B cell (primary cell): ENCODE results near the gene ETFDH. TPM values are rescaled to one million over a fixed set of nuclear protein-coding genes. Genes with fewer than 3 reads are reported as not detected.

Source experiments
- ATAC-seq: fragments of 200-7000 bp; cut with Tn5 transposase; one replicate; pipeline ENCODE4 v1.10.0; 2021; ENCODE audit warnings: low read depth, mild to moderate bottlenecking, moderate number of reproducible peaks, moderate library complexity
- CTCF ChIA-PET: fragments of 350-600 bp; sonication (Branson Sonifier 250); formaldehyde crosslinking; loops from one replicate; lab custom pipeline; 2021; ENCODE audit warnings: antibody characterized with exemption, inconsistent platforms; lab: Charles Lee
- POLR2A ChIA-PET: fragments of 350-600 bp; sonication (Branson Sonifier 250); formaldehyde crosslinking; loops from one replicate; lab custom pipeline; 2021; ENCODE audit warnings: antibody characterized with exemption; lab: Charles Lee
- DNase-seq: peaks from one replicate; pipeline ENCODE4 v3.0.0; 2013
- H2AFZ ChIP-seq: 2 replicates; pipeline ENCODE4 v1.6.1; 2012; ENCODE audit warnings: mild to moderate bottlenecking, low read depth, low read length; ENCODE audit not compliant: insufficient read depth, poor library complexity, severe bottlenecking
- H3K27ac ChIP-seq, 2 donors: 1 replicate in 1 of 2; 2 replicates in 1 of 2; pipeline ENCODE4 v1.5.1; 2012 to 2013; ENCODE audit warnings: low read length in 2 of 2, mild to moderate bottlenecking in 2 of 2, moderate library complexity in 1 of 2
- H3K27me3 ChIP-seq, 4 experiments: fragments of 200-600 bp in 1 of 4; sonication (generic) in 1 of 4; replicated peaks in 1 of 4; 1 replicate in 2 of 4; 2 replicates in 2 of 4; pipeline versions ENCODE4 v1.6.1 to v1.7.0; 2013 to 2016; ENCODE audit warnings: low read length in 3 of 4, mild to moderate bottlenecking in 2 of 4, mixed read lengths in 1 of 4, moderate library complexity in 1 of 4; ENCODE audit not compliant: insufficient read depth in 4 of 4, control insufficient read depth in 3 of 4; ENCODE audit errors: control extremely low read depth in 1 of 4
- H3K36me3 ChIP-seq, 2 experiments: replicated peaks in 1 of 2; 1 replicate in 1 of 2; 2 replicates in 1 of 2; pipeline versions ENCODE4 v1.6.1 to v1.7.1; 2013; ENCODE audit warnings: low read length in 1 of 2; ENCODE audit not compliant: insufficient read depth in 2 of 2, control insufficient read depth in 1 of 2; ENCODE audit errors: control extremely low read depth in 1 of 2, extremely low read depth in 1 of 2
- H3K4me1 ChIP-seq, 2 donors: fragments of 200-600 bp in 1 of 2; sonication (generic) in 1 of 2; 1 replicate in 1 of 2; 2 replicates in 1 of 2; pipeline versions ENCODE4 v1.5.1 to v1.6.1; 2013 to 2017; ENCODE audit warnings: low read length in 2 of 2; ENCODE audit not compliant: control insufficient read depth in 2 of 2, insufficient read depth in 2 of 2
- H3K4me2 ChIP-seq: replicated peaks from 2 replicates; pipeline ENCODE3; 2012; ENCODE audit warnings: mild to moderate bottlenecking, low read depth, low read length; ENCODE audit not compliant: poor library complexity, severe bottlenecking
- H3K4me3 ChIP-seq, 5 experiments: fragments of 200-600 bp in 1 of 5; sonication (generic) in 1 of 5; 1 replicate in 3 of 5; 2 replicates in 2 of 5; pipeline versions ENCODE4 v1.5.1 to v1.7.0; 2011 to 2016; ENCODE audit warnings: low read length in 4 of 5, mild to moderate bottlenecking in 4 of 5, low read depth in 2 of 5, control low read depth in 1 of 5, moderate library complexity in 1 of 5; ENCODE audit not compliant: insufficient read depth in 1 of 5; ENCODE audit errors: control extremely low read depth in 1 of 5, extremely low read depth in 1 of 5
- H3K79me2 ChIP-seq: fragments of 200-600 bp; sonication (generic); one replicate; pipeline ENCODE4 v1.6.0; 2016; ENCODE audit warnings: low read length; ENCODE audit not compliant: control insufficient read depth, insufficient read depth
- H3K9ac ChIP-seq: fragments of 200-600 bp; sonication (generic); 2 replicates; pipeline ENCODE4 v1.6.1; 2017; ENCODE audit warnings: mild to moderate bottlenecking, low read length, moderate library complexity
- H3K9me3 ChIP-seq, 3 donors: one replicate each; pipeline versions ENCODE4 v1.6.1 to v1.7.1; 2013; ENCODE audit warnings: low read length in 2 of 3; ENCODE audit not compliant: control insufficient read depth in 2 of 3, insufficient read depth in 1 of 3; ENCODE audit errors: control extremely low read depth in 1 of 3
- H4K20me1 ChIP-seq: 2 replicates; pipeline ENCODE4 v1.6.0; 2012; ENCODE audit warnings: mild to moderate bottlenecking, low read length; ENCODE audit not compliant: insufficient read depth, control insufficient read depth, poor library complexity, severe bottlenecking
- H3K27ac Mint-ChIP-seq: one replicate; pipeline ENCODE4 v1.8.0; 2021; ENCODE audit warnings: mixed read lengths
- H3K27me3 Mint-ChIP-seq: one replicate; pipeline ENCODE4 v1.8.0; 2021; ENCODE audit warnings: mixed read lengths
- H3K4me1 Mint-ChIP-seq: one replicate; pipeline ENCODE4 v1.8.0; 2021; ENCODE audit warnings: mixed read lengths
- H3K4me3 Mint-ChIP-seq: one replicate; pipeline ENCODE4 v1.8.0; 2021; ENCODE audit warnings: mixed read lengths
- H3K9me3 Mint-ChIP-seq: one replicate; pipeline ENCODE4 v1.8.0; 2022; ENCODE audit warnings: mixed read lengths; ENCODE audit not compliant: insufficient read depth
- EZH2 ChIP-seq: IDR thresholded peaks from 2 replicates; pipeline ENCODE4 v1.6.1; 2012; ENCODE audit warnings: borderline replicate concordance, low read depth, mild to moderate bottlenecking, moderate library complexity, low read length; ENCODE audit not compliant: insufficient read depth, poor library complexity, severe bottlenecking
- WGBS: methylation state at CpG from one replicate; pipeline ENCODE4 v1.1.5; 2013; ENCODE audit warnings: missing lambda C conversion rate; ENCODE audit not compliant: insufficient coverage; 5-methylcytosine and 5-hydroxymethylcytosine counted together
- intact Hi-C: fragments of 100-400 bp; cut with micrococcal nuclease; formaldehyde crosslinking; loops from one replicate; pipeline ENCODE4 v1.10.0; 2022
- polyA plus RNA-seq: library from polyadenylated mRNA; depleted of rRNA; stranded (reverse); fragments of >200 nt; gene quantifications from 2 replicates; pipeline ENCODE4 v1.2.3, GENCODE V29; 2012
- total RNA-seq, 2 donors: library from RNA; stranded (reverse); fragments of 120-200 nt in 1 of 2; gene quantifications; 1 replicate in 1 of 2; 2 replicates in 1 of 2; pipeline versions ENCODE4 v1.2.3 to v1.2.4, GENCODE V29; 2013 to 2022
- TF ChIP-seq, protein P1 (sequence below): fragments of 200-600 bp; IDR thresholded peaks from one replicate; pipeline ENCODE4 v1.8.0; 2022; ENCODE audit warnings: antibody characterized with exemption, mild to moderate bottlenecking

Gene ETFDH
- total and polyA plus RNA-seq, 2 donors (not counting 1 experiment from before 2014, with no cell fraction given) = 7.8 to 10.8 TPM

DNA sequence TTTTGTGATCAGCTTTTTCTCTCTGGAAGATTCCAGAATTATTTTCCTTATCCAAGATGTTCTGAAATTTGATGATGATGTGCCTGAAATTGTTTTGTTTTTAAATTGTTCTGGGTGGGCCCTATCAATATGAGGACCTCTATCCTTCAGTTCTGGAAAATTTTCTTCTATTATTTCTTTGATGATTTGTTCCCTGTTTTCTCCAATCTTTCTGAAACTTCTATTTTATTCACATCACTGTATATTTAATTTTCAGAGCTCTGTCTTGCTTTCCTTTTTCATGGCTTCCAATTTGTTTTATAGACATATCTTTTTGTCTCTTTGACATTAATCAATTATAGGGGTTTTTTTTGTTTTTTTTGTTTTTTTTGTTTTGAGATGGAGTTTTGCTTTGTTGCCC is 84.5 kb downstream of the ETFDH start:
- ATAC-seq (no peak), DNase-seq (no peak)
- H3K4me1 ChIP-seq = no peaks in the 10 kb centered on the region
- no peak overlapping the region for H2AFZ ChIP-seq
- H3K9me3 ChIP-seq = peaks cover 5 to 22% (median 6%) of the 10 kb centered on the region in 3 donors
- H3K4me2 ChIP-seq = no peak overlapping the region
- TF ChIP-seq, protein P1, sequence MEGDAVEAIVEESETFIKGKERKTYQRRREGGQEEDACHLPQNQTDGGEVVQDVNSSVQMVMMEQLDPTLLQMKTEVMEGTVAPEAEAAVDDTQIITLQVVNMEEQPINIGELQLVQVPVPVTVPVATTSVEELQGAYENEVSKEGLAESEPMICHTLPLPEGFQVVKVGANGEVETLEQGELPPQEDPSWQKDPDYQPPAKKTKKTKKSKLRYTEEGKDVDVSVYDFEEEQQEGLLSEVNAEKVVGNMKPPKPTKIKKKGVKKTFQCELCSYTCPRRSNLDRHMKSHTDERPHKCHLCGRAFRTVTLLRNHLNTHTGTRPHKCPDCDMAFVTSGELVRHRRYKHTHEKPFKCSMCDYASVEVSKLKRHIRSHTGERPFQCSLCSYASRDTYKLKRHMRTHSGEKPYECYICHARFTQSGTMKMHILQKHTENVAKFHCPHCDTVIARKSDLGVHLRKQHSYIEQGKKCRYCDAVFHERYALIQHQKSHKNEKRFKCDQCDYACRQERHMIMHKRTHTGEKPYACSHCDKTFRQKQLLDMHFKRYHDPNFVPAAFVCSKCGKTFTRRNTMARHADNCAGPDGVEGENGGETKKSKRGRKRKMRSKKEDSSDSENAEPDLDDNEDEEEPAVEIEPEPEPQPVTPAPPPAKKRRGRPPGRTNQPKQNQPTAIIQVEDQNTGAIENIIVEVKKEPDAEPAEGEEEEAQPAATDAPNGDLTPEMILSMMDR = no peak
- no peak for TF ChIP-seq EZH2
- POLR2A ChIA-PET = no interaction called here
- H3K4me3 Mint-ChIP-seq = no peak overlapping the region
- no peaks in the 10 kb centered on the region for H4K20me1 ChIP-seq
- peaks cover 44% of the 10 kb centered on the region for H3K27me3 Mint-ChIP-seq
- H3K27ac Mint-ChIP-seq = no peak overlapping the region
- no peaks in the 10 kb centered on the region for H3K36me3 ChIP-seq
- no peak overlapping the region for H3K9ac ChIP-seq
- no peak overlapping the region for H3K4me3 ChIP-seq
- H3K27ac ChIP-seq = no peak overlapping the region
- H3K4me1 Mint-ChIP-seq = no peaks in the 10 kb centered on the region
- intact Hi-C loops = no loop called here
- H3K79me2 ChIP-seq = no peaks in the 10 kb centered on the region
- H3K9me3 Mint-ChIP-seq = no peaks in the 10 kb centered on the region
- CTCF ChIA-PET = no interaction called here
- H3K27me3 ChIP-seq = peaks cover 0 to 28% (median 16%) of the 10 kb centered on the region in 4 experiments

DNA sequence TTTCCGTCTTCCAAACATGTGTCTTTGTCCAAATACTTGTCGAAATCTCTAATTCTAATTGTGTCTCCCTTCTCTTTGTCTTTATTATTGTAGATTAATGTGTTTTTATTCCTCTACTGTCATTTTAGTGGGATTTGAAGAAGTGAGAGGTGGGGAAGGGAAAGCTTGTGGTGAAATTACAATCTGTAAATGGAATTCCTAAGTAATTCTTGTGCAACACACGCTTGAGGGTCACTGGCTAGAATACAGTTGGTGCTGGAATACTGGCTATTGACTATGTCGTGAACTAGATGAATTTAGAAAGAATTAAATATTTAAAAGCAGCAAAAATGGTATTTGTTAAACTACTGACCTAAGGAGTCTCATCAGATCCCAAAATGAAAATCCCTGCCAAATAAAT is 86.0 kb downstream of the ETFDH start:
- Histone ChIP-seq H3K27ac (no peak overlapping the region), H3K27me3 (peaks cover 0 to 42% (median 23%) of the 10 kb centered on the region in 4 experiments), H3K79me2 (no peaks in the 10 kb centered on the region), H3K9ac (no peak overlapping the region), H3K36me3 (no peaks in the 10 kb centered on the region), H3K9me3 (peaks cover 5 to 22% (median 6%) of the 10 kb centered on the region in 3 donors), H3K4me1 (no peaks in the 10 kb centered on the region), H3K4me2 (no peak overlapping the region), H3K4me3 (no peak overlapping the region), H4K20me1 (no peaks in the 10 kb centered on the region), H2AFZ (no peak overlapping the region)
- no peaks in the 10 kb centered on the region for H3K4me1 Mint-ChIP-seq
- no peak overlapping the region for H3K4me3 Mint-ChIP-seq
- H3K9me3 Mint-ChIP-seq = no peaks in the 10 kb centered on the region
- ChIA-PET CTCF (no interaction called here), POLR2A (no interaction called here)
- intact Hi-C loops = no loop called here
- no peak overlapping the region for H3K27ac Mint-ChIP-seq
- peaks cover 59% of the 10 kb centered on the region for H3K27me3 Mint-ChIP-seq
- WGBS = 92% methylated on average over 1 of the region's 4 CpGs
- no peak for TF ChIP-seq EZH2
- TF ChIP-seq, protein P1 = no peak
- DNase-seq = no peak
- no peak for ATAC-seq
